GM18861 (cell line): ENCODE measurements around the gene SERPINF2.
"Not testable (repeated sequence)": the region's sequence is repeated elsewhere in the genome, so short reads cannot be mapped to it uniquely, and the experiment has no call there.

Experiments
- ATAC-seq: cut with Tn5 transposase; IDR thresholded peaks from one replicate; pipeline ENCODE4 v1.9.1; 2021; ENCODE audit not compliant: unreplicated experiment

The SERPINF2 gene

GRCh38 chr17:1786708-1787107, 44.0 kb downstream of the SERPINF2 start:
- no peak for ATAC-seq

DNA sequence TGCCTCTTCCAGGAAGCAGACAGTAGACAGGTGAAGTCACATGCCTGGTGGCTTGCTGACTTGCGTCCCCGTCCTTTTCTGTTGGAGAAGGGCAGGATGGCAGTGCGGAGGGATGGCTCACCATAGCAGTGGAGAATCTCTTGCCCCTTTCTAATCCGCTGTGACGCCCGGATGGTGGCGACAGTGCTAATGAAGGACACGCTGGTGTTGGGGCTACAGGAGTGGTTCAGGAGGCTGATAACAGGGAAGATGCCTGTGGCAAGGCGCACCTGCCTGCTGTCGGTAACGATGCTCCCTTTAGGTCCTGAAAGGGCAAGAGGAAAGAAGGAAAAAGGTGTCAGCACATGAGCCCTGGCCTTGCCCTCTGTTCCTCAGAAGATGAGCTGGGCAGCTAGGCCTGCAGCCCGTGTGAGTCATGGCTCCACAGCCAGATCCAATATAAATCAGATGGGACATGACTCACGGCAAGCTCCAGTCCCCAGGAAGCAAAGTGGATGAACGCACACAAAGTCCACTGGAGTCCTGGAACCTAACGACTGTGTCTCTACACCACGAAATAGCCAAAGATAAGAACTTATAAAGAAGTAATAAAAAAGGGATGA, 44.7 kb downstream of the SERPINF2 start:
- ATAC-seq = no peak

DNA sequence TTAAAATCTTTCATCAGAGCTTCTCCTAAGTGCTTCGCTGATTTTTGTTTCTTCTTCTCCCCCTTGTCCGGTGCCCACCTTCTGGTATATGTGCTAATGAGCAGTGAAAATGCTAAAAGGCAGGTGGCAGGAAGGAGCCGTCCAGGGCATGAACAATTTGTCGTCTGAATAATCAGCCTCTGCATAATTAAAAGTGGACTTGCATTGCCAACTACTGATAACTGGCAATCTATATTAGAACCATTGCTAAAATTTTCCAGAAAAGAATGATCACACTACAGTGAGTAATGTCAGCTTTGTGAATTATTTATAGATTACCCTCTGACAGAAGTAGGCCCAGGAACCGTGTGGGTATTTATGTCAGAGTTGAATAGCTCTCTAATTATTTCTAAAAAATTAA, 47.3 kb downstream of the SERPINF2 start:
- no peak for ATAC-seq

DNA sequence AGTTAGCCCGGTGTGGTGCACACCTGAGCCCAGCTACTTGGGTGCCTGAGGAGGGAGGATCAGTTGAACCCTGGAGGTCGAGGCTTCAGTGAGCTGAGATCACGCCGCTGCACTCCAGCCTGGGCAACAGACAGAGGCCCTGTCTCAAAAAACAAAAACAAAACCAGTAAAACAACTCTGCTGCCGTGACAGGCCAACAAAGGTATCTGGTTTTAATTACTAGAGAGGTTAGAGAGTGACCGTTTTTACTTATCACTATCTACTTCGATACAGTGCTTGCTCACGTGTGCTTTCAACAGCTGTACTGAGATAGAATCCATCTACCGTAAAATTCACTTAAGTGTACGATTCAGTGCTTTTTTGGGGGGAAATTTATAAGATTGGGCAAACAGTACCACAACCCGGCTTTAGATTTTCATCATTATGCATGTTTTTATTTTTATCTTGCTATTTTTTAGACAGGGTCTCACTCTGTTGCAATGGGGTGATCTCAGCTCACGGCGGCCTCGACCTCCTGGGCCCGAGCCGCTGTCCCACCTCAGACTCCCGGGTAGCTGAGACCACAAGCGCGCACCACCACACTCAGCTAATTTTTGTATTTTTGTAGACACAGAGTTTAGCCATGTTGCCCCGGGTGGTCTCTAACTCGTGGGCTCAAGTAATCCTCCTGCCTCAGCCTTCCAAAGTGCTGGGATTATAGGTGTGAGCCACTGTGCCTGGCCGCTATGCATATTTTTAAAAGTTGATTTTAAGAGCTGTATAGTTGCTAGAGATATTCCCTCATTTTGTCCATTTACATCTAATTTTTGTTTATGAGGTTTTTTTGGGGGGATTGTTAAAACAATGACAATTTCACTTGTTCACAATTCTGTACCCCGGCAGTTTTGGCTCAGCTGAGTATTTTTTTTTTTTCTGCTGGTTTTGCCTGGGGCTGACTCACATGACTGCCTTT, 50.1 kb downstream of the SERPINF2 start:
- ATAC-seq = no peak

GRCh38 chr17:1793447-1793806, 50.8 kb downstream of the SERPINF2 start:
- no peak for ATAC-seq

DNA sequence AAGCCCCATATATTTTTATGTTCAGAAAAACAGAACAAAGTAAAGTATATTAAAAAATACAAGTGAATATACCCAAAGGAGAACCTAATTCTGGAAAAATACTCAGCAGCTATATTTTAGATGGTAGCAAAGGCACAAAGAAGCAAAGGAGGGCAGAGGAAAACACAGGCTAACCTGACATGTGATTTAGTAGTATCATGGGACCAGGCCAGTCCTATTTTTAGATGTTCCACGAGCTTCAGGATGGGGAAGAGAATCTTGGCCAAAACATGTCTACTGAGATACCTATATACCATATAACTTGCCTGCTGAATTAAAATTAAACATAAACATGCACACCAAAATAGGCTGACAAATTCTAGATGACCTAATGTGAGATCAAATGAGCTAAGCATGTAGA, 54.1 kb downstream of the SERPINF2 start:
- no peak for ATAC-seq

DNA sequence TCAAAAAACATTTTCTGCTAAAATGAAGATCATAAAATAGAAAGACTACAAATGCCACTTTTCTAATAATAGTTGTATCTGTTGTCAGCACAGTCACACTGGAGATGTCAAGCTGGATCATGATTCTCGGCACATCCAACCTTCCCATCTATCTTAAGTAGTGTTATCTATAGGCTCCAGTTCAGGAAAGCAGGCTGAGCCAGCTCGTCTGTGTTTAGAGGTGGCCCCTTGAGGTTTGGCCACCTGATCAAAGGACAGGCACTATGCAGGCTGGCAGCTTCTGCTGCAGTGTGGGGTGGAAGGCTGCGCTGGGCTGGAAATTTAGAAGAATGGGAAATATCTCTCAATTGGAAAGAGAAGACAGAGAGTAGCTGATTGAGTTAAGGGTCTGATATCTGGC, 54.7 kb downstream of the SERPINF2 start:
- ATAC-seq = no peak

GRCh38 chr17:1797846-1798245, 55.2 kb downstream of the SERPINF2 start:
- not testable (repeated sequence) for ATAC-seq

GRCh38 chr17:1800240-1800639, 57.6 kb downstream of the SERPINF2 start:
- ATAC-seq = no peak

GRCh38 chr17:1800712-1801111, 58.0 kb downstream of the SERPINF2 start:
- no peak for ATAC-seq

GRCh38 chr17:1802429-1802828, 59.8 kb downstream of the SERPINF2 start:
- no peak for ATAC-seq

GRCh38 chr17:1803280-1803679, 60.6 kb downstream of the SERPINF2 start:
- ATAC-seq = no peak
